HG03565 (cell line): ENCODE results near the gene BCL6.

ENCODE experiments used
- ATAC-seq: cut with Tn5 transposase; IDR thresholded peaks from one replicate; pipeline ENCODE4 v1.9.1; 2021; ENCODE audit warnings: mild to moderate bottlenecking, moderate library complexity; ENCODE audit not compliant: unreplicated experiment

BCL6 gene

GRCh38 chr3:187739561-187740332 is 5.5 kb downstream of the BCL6 start:
- ATAC-seq: no peak

DNA sequence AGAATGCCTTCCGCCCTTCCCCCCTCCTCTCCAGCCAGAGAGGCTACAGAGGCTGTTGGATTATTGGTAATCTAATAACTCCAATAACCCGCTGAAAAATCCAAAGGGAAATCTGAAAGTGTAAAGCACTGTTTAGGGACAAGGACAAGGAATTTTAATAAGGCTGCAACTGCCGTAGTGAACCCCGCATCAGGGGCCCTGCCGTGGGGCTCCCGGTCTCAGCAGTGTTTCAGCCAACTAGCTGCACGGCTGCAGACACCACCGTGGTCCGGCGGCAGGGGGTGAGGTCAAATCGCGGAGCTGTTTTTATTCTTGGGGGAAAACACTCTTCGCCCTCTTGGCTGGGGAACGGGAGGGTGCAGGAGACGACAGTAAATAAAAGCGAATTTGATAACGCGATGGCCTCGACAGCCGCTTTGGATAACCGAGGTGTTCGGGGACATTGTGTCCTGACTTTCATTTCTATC is 6.1 kb downstream of the BCL6 start:
- ATAC-seq: no peak

- ATAC-seq: peak; percentile 44
Measured at GRCh38 chr3:187738331-187739093, 6.8 kb downstream of the BCL6 start.

DNA sequence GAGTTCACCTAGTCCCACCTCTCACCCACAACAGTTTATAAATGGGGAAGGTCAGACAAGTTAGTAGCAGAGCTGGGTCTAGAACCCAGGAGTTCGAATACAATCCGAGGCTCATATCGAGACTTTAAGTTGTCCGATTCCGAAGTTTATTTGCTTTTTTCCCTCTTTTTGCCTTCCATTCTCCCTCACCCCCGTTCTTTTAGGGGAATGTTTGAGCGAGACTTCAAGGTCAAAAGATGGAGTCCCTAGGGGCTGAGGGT is 7.3 kb downstream of the BCL6 start:
- no peak for ATAC-seq

DNA sequence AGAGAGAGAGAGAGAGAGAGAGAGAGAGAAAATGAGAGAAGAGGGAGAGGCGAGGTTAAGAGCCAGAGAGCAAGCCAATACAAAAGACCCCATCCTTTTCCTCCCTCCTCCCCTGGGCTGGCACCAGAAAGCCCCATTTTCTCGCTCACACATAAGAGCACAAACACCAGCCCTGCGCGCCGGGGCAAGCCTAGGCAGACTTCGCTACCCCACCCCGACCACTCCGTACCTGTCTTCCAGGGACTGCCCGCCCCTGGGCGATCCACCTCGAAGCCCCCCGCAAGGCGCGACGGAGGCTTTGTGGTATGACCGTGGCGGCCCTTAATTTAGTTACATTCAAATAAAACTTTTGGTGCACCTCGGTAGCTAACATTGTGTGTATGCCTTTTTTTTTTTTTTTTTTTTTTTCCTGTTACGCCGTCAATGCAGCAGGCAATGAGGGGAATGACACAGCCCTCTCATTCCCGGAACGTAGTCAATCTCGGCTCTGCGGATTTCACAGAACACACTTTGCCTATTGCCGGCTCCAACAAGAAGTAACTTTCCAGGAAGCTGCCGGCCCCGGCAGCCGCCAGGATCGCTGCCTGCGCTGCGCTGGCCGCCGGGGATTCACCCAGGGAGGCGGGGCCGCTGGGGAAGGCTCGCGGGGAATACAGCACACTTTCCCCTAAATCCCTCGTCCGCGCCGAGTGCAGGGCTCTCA is 7.7 kb downstream of the BCL6 start:
- no peak for ATAC-seq

DNA sequence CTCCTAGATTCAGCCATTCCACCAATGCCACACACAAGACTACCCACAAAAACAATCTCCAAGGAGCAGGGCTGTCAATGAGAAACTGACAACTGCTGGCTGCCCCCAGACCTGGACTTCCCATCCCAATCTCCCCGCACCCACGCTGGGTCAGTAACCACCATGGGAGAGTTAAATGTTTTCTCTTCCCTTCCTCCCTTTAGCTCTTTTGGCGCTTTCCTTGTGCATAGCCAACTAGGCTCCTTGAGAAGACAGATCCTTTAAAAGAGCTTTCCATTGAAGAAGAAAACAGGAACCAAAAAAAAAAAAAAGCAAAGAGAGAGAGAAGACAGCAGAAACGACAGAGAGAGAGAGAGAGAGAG is 8.3 kb downstream of the BCL6 start:
- no peak for ATAC-seq

DNA sequence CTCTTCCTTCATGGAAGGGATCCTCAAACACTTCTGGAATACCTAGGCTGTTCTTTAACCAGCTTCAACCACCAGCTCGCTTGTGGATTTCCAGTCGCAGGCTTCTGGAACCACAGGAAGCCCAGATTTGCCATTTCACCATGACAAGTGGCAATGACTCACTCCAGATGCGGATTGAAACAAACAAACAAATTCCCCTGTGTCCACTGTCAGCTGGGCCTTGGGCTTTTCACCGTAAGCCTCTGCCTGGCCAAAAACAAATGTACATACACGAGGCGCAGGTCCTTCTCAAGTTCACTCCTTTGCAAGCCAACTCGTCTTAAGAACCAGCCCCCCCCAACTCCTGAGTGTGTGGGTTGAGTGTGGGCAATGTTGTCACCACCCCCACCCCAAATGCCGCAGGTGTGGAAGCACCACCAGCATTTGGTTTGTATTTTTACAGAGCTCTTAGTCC is 8.8 kb downstream of the BCL6 start:
- no peak for ATAC-seq

GRCh38 chr3:187735837-187736236 is 9.4 kb downstream of the BCL6 start:
- no peak for ATAC-seq

GRCh38 chr3:187735383-187735782 is 9.9 kb downstream of the BCL6 start:
- no peak for ATAC-seq

- ATAC-seq: no peak
Measured at GRCh38 chr3:187734841-187735240, 10.4 kb downstream of the BCL6 start.

DNA sequence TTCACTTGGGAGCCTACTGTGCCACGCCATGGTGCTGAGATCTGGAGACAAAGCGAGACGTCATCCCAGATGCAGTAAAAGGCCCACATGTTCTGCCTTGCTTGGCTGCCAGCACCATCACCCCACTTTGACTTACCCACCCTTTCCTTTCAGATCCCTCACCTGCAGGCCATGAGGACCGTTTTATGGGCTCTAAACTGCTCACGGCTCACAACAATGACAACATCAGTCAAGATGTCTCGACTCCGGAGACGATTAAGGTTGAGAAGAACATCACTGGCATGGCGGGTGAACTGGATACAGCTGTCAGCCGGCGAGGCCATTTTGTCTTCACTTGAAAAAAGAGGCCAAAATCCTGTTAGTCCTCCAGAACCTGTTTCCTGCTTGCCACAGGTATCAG is 11.9 kb downstream of the BCL6 start:
- ATAC-seq: no peak

GRCh38 chr3:187729598-187729997 is 15.7 kb downstream of the BCL6 start:
- no peak for ATAC-seq

- ATAC-seq: no peak
Measured at GRCh38 chr3:187728940-187729583, 16.2 kb downstream of the BCL6 start.

GRCh38 chr3:187728248-187728647 is 17.0 kb downstream of the BCL6 start:
- ATAC-seq: no peak

DNA sequence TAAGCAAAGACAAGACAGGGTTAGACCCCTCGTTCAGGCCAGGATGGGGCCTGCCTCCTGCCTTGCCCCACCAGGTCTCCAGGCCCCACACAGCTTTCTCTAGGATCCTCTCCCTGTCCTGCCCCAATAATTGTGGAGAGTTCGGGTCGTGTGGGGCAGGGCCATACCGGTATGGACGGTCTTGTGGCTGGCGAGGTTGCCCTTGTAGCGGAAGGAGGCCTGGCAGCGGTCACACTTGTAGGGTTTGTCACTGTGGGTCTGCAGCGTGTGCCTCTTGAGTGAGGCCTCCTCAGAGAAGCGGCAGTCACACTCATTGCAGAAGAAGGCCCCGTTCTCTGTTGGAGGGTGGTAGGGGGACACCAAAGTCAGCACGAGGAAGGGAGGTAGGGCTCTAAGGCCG is 18.7 kb downstream of the BCL6 start:
- no peak for ATAC-seq

- no peak for ATAC-seq
Measured at GRCh38 chr3:187725653-187726370, 19.5 kb downstream of the BCL6 start.

DNA sequence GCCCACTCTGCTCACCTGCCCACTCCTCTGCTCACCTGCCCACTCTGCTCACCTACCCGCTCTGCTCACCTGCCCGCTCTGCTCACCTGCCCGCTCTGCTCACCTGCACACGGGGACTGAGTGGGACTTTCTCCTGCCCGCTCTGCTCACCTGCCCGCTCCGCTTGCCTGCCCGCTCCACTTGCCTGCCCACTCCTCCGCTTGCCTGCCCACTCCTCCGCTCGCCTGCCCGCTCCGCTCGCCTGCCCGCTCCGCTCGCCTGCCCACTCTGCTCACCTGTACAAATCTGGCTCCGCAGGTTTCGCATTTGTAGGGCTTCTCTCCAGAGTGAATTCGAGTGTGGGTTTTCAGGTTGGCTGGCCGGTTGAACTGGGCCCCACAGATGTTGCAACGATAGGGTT is 20.0 kb downstream of the BCL6 start:
- no peak for ATAC-seq

DNA sequence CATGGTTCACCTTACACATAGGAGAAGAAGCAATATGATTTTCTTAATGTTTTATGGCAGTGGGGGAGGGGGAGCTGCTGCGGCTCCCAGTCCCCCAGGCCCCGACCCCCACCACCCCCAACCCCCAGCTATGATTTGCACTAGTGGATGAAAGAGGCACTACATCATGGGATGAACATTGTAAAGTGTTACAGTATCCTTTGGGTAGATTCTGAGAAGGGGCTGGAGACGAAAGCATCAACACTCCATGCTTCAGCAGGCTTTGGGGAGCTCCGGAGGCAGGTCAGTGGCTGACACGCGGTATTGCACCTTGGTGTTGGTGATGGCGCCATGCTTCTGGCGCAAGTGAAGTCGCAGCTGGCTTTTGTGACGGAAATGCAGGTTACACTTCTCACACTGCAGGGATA is 23.1 kb downstream of the BCL6 start:
- no peak for ATAC-seq

- ATAC-seq: no peak
Measured at GRCh38 chr3:187721055-187721454, 24.2 kb downstream of the BCL6 start.

- ATAC-seq: no peak
Measured at GRCh38 chr3:187720337-187720670, 25.0 kb downstream of the BCL6 start.
